Measurements from ENCODE around the gene SLC39A11. TPM values are rescaled to one million over a fixed set of nuclear protein-coding genes. Genes with fewer than 3 reads are reported as not detected.
"Not testable (repeated sequence)": the region's sequence is repeated elsewhere in the genome, so short reads cannot be mapped to it uniquely, and the experiment has no call there.

The SLC39A11 gene
- total and polyA plus RNA-seq, 4 donors, result 9.3 to 49.3 (median 24.7) TPM

DNA sequence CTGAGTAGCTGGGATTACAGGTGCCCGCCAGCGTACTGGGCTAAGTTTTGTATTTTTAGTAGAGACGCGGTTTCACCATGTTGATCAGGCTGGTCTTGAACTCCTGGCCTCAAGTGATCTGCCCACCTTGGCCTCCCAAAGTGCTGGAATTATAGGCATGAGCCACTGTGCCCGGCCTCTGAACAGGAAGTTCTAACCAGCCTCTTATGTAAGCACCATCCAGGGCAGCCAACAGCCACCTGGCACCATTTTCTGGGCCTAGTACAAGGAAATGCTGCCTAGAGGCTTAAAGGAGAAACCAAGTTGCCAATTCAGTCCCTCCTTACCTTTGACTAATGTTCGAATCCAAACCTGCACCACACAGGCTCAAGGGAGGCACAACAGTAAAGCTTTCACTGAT is 8.5 kb upstream of the SLC39A11 start:
- no peak overlapping the region for H3K4me3 ChIP-seq
- no peaks in the 10 kb centered on the region for H3K27me3 ChIP-seq (ENCODE audit: control insufficient read depth in 3 of 3, insufficient read depth in 3 of 3, low read length in 2 of 3)
- H3K4me1 ChIP-seq (ENCODE audit: control insufficient read depth in 5 of 5, insufficient read depth in 5 of 5, low read length in 5 of 5), result peaks cover 0 to 2% (median 0%) of the 10 kb centered on the region in 5 donors
- no peak overlapping the region for H3K9ac ChIP-seq (ENCODE audit: insufficient read depth in 1 of 2, low read length in 2 of 2)
- WGBS, 2 donors, result 83 to 84% methylated on average over 6 of the region's 6 CpGs
- ATAC-seq (ENCODE audit: insufficient read depth, low FRiP score), result no peak
- peaks cover 0 to 4% (median 2%) of the 10 kb centered on the region in 4 donors for H3K9me3 ChIP-seq (ENCODE audit: control insufficient read depth in 4 of 4, insufficient read depth in 3 of 4, low read length in 3 of 4)
- TF ChIP-seq, protein P1, sequence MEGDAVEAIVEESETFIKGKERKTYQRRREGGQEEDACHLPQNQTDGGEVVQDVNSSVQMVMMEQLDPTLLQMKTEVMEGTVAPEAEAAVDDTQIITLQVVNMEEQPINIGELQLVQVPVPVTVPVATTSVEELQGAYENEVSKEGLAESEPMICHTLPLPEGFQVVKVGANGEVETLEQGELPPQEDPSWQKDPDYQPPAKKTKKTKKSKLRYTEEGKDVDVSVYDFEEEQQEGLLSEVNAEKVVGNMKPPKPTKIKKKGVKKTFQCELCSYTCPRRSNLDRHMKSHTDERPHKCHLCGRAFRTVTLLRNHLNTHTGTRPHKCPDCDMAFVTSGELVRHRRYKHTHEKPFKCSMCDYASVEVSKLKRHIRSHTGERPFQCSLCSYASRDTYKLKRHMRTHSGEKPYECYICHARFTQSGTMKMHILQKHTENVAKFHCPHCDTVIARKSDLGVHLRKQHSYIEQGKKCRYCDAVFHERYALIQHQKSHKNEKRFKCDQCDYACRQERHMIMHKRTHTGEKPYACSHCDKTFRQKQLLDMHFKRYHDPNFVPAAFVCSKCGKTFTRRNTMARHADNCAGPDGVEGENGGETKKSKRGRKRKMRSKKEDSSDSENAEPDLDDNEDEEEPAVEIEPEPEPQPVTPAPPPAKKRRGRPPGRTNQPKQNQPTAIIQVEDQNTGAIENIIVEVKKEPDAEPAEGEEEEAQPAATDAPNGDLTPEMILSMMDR (IDR thresholded peaks at IDR 0.05; ENCODE audit: control extremely low read depth, extremely low read depth), result no peak
- no peaks in the 10 kb centered on the region for H3K36me3 ChIP-seq (ENCODE audit: control insufficient read depth in 4 of 4, insufficient read depth in 4 of 4, low read length in 4 of 4)
- DNase-seq, result no peak
- no peak overlapping the region for H3K27ac ChIP-seq (ENCODE audit: low read depth in 1 of 2, low read length in 1 of 2)

DNA sequence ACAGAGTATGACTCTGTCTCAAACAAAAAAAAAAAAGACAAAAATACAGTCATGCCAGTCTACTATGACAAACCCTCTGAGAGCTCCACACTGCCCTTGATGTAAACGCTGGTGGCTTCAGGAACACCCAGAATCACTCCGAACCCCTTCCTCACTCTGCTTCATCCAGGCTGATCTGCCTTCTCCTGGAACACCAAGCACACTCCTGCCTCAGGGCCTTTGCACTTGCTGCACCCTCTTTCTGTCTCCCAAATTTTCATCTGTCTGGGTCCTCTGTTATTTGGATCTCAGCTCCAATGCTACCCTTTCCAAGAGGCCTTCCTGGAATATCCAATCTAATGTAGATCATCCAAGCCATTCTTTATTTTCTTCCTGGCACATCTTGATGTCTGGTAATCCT is 7.9 kb upstream of the SLC39A11 start:
- 97% methylated on average over 2 of the region's 2 CpGs for WGBS, 2 donors
- DNase-seq, result no peak

DNA sequence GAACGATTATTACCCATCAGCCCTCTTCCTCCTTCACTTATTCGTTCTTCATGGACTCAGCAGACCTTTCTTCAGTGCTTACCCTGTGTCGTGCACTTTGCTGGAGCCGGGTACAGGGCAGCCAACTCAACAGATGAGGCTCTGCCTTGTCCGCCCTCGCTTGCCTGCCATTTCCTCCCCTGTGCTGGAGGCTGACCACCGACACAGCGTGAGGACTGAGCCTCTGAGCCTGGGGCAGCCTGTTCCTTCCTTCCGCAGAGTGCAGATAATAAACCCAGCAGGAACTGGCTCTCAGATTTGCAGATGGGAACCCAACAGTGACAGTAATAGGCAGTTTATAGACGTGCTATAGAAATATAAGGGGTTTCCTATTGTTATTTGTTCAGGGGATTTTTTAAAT is 7.0 kb upstream of the SLC39A11 start:
- Histone ChIP-seq H3K4me1 (ENCODE audit: control insufficient read depth in 5 of 5, insufficient read depth in 5 of 5, low read length in 5 of 5) (peaks cover 0 to 2% (median 0%) of the 10 kb centered on the region in 5 donors), H3K27me3 (ENCODE audit: control insufficient read depth in 3 of 3, insufficient read depth in 3 of 3, low read length in 2 of 3) (no peaks in the 10 kb centered on the region), H3K27ac (ENCODE audit: low read depth in 1 of 2, low read length in 1 of 2) (no peak overlapping the region), H3K9me3 (ENCODE audit: control insufficient read depth in 4 of 4, insufficient read depth in 3 of 4, low read length in 3 of 4) (peaks cover 0 to 2% (median 0%) of the 10 kb centered on the region in 4 donors), H3K9ac (ENCODE audit: insufficient read depth in 1 of 2, low read length in 2 of 2) (no peak overlapping the region), H3K36me3 (ENCODE audit: control insufficient read depth in 4 of 4, insufficient read depth in 4 of 4, low read length in 4 of 4) (no peaks in the 10 kb centered on the region), H3K4me3 (no peak overlapping the region)
- DNase-seq, result no peak
- TF ChIP-seq, protein P1 (IDR thresholded peaks at IDR 0.05; ENCODE audit: control extremely low read depth, extremely low read depth), result no peak
- ATAC-seq (ENCODE audit: insufficient read depth, low FRiP score), result no peak
- 26 to 52% methylated on average over 10 of the region's 10 CpGs for WGBS, 2 donors

More for the DNA sequence above, 7.9 kb upstream of the SLC39A11 start:
- Histone ChIP-seq H3K9ac (ENCODE audit: insufficient read depth in 1 of 2, low read length in 2 of 2) (no peak overlapping the region), H3K4me1 (ENCODE audit: control insufficient read depth in 5 of 5, insufficient read depth in 5 of 5, low read length in 5 of 5) (peaks cover 0 to 2% (median 0%) of the 10 kb centered on the region in 5 donors), H3K9me3 (ENCODE audit: control insufficient read depth in 4 of 4, insufficient read depth in 3 of 4, low read length in 3 of 4) (peaks cover 0 to 4% (median 2%) of the 10 kb centered on the region in 4 donors), H3K36me3 (ENCODE audit: control insufficient read depth in 4 of 4, insufficient read depth in 4 of 4, low read length in 4 of 4) (no peaks in the 10 kb centered on the region), H3K4me3 (no peak overlapping the region), H3K27ac (ENCODE audit: low read depth in 1 of 2, low read length in 1 of 2) (no peak overlapping the region), H3K27me3 (ENCODE audit: control insufficient read depth in 3 of 3, insufficient read depth in 3 of 3, low read length in 2 of 3) (no peaks in the 10 kb centered on the region)
- TF ChIP-seq, protein P1 (IDR thresholded peaks at IDR 0.05; ENCODE audit: control extremely low read depth, extremely low read depth), result no peak
- ATAC-seq (ENCODE audit: insufficient read depth, low FRiP score), result no peak

DNA sequence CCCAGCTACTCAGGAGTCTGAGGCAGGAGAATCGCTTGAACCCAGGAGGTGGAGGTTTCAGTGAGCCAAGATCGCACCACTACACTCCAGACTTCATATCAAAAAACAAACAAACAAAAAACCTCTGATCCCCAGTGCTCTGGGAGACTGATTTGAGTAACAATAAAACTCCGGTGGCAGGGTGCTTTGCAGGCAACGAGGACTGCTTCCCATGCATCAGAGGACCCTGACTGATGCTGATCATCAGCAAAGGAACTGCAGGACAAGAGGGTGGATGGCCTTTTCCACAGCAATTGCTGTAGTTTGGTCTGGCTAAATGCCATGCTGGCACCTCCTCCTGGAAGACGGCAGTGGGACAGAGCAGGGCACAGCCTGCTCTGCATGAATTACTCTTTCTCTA is 6.4 kb upstream of the SLC39A11 start:
- DNase-seq, result no peak

DNA sequence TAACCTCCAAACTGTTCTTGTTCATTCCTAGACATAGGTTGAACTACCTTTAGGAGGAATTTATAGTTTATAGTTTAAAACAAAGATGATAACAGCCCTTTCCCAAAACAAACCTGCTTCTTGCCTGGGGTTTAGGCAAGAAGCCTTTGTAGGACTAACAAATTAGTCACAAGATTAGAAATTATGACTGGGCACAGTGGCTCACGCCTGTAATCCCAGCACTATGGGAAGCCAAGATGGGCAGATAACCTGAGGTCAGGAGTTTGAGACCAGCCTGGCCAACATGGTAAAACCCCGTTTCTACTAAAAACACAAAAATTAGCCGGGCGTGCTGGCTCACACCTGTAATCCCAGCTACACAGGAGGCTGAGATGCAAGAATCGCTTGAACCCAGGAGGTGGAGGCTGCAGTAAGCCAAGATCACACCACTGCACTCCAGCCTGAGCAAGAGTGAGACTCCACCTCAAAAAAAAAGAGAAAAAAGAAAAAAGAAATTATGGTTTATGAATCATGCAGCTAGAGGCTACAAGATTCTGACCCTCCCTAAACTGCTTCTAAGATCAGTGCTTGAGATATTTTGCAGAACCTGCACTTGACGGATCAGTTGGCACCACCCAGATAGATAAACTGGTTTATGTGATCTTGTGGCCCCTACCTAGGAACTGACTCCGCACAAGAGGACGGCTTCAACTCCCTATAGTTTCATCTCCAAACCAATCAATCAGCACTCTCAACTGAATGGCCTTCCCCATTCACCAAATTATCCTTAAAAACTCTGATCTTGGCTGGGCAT is 5.7 kb upstream of the SLC39A11 start:
- not testable (repeated sequence) for H3K9ac ChIP-seq (ENCODE audit: insufficient read depth in 1 of 2, low read length in 2 of 2); H3K4me1 ChIP-seq (ENCODE audit: control insufficient read depth in 5 of 5, insufficient read depth in 5 of 5, low read length in 5 of 5); H3K27ac ChIP-seq (ENCODE audit: low read depth in 1 of 2, low read length in 1 of 2); H3K9me3 ChIP-seq (ENCODE audit: control insufficient read depth in 4 of 4, insufficient read depth in 3 of 4, low read length in 3 of 4); H3K4me3 ChIP-seq; DNase-seq; H3K27me3 ChIP-seq (ENCODE audit: control insufficient read depth in 3 of 3, insufficient read depth in 3 of 3, low read length in 2 of 3); ATAC-seq (ENCODE audit: insufficient read depth, low FRiP score); H3K36me3 ChIP-seq (ENCODE audit: control insufficient read depth in 4 of 4, insufficient read depth in 4 of 4, low read length in 4 of 4)
- WGBS, 2 donors, result 84 to 90% methylated on average over 8 of the region's 8 CpGs

More for the DNA sequence above, 6.4 kb upstream of the SLC39A11 start:
- TF ChIP-seq, protein P1 (IDR thresholded peaks at IDR 0.05; ENCODE audit: control extremely low read depth, extremely low read depth), result no peak
- peaks cover 0 to 1% (median 0%) of the 10 kb centered on the region in 4 donors for H3K9me3 ChIP-seq (ENCODE audit: control insufficient read depth in 4 of 4, insufficient read depth in 3 of 4, low read length in 3 of 4)
- H3K27me3 ChIP-seq (ENCODE audit: control insufficient read depth in 3 of 3, insufficient read depth in 3 of 3, low read length in 2 of 3), result no peaks in the 10 kb centered on the region
- ATAC-seq (ENCODE audit: insufficient read depth, low FRiP score), result no peak
- peaks cover 0 to 2% (median 0%) of the 10 kb centered on the region in 5 donors for H3K4me1 ChIP-seq (ENCODE audit: control insufficient read depth in 5 of 5, insufficient read depth in 5 of 5, low read length in 5 of 5)
- 58 to 69% methylated on average over 5 of the region's 5 CpGs for WGBS, 2 donors
- no peak overlapping the region for H3K4me3 ChIP-seq
- H3K27ac ChIP-seq (ENCODE audit: low read depth in 1 of 2, low read length in 1 of 2), result no peak overlapping the region
- H3K36me3 ChIP-seq (ENCODE audit: control insufficient read depth in 4 of 4, insufficient read depth in 4 of 4, low read length in 4 of 4), result no peaks in the 10 kb centered on the region
- H3K9ac ChIP-seq (ENCODE audit: insufficient read depth in 1 of 2, low read length in 2 of 2), result no peak overlapping the region

Measured in lung (tissue), 12 donors.